Fibroblast of lung (primary cell): ENCODE measurements around the gene C10orf143. TPM values are rescaled to one million over a fixed set of nuclear protein-coding genes. Genes with fewer than 3 reads are reported as not detected.

Experiments used
- DNase-seq, 2 donors: peaks; one replicate each; pipeline versions ENCODE4 v3.0.0 to v3.0.0-alpha.2; 2010; ENCODE audit warnings: low read depth in 2 of 2
- H2AFZ ChIP-seq: 2 replicates; pipeline ENCODE4 v1.5.1; 2012; ENCODE audit warnings: low read length, control low read depth, inconsistent platforms
- H3K27ac ChIP-seq: 2 replicates; pipeline ENCODE4 v1.5.1; 2011; ENCODE audit warnings: low read length, control low read depth; ENCODE audit not compliant: insufficient read depth
- H3K27me3 ChIP-seq: 2 replicates; pipeline ENCODE4 v1.5.1; 2011; ENCODE audit warnings: mild to moderate bottlenecking, low read length; ENCODE audit not compliant: control insufficient read depth, insufficient read depth
- H3K36me3 ChIP-seq: 2 replicates; pipeline ENCODE4 v1.5.1; 2011; ENCODE audit warnings: low read length; ENCODE audit not compliant: control insufficient read depth, insufficient read depth
- H3K4me1 ChIP-seq: 2 replicates; pipeline ENCODE4 v1.5.1; 2011; ENCODE audit warnings: low read length; ENCODE audit not compliant: control insufficient read depth, insufficient read depth; ENCODE audit errors: extremely low read depth
- H3K4me2 ChIP-seq: 2 replicates; pipeline ENCODE4 v1.5.1; 2011; ENCODE audit warnings: low read length, control low read depth; ENCODE audit not compliant: insufficient read depth; ENCODE audit errors: extremely low read depth
- H3K4me3 ChIP-seq, 4 experiments: fragments of 200-600 bp in 1 of 4; sonication (generic) in 1 of 4; replicated peaks in 1 of 4; 2 replicates each; pipeline ENCODE4 v1.5.1; 2011 to 2016; ENCODE audit warnings: low read length in 4 of 4, low read depth in 3 of 4, mild to moderate bottlenecking in 3 of 4, control low read depth in 2 of 4, inconsistent platforms in 1 of 4, mixed read lengths in 1 of 4; ENCODE audit not compliant: insufficient read depth in 1 of 4; ENCODE audit errors: control extremely low read depth in 1 of 4
- H3K79me2 ChIP-seq: 2 replicates; pipeline ENCODE4 v1.5.1; 2012; ENCODE audit warnings: mild to moderate bottlenecking, low read length, inconsistent platforms; ENCODE audit not compliant: control insufficient read depth, insufficient read depth
- H3K9ac ChIP-seq: 2 replicates; pipeline ENCODE4 v1.5.1; 2011; ENCODE audit warnings: mild to moderate bottlenecking, low read length, control low read depth; ENCODE audit not compliant: insufficient read depth
- H3K9me3 ChIP-seq: 2 replicates; pipeline ENCODE4 v1.5.1; 2012; ENCODE audit warnings: low read depth, low read length; ENCODE audit not compliant: control insufficient read depth, insufficient read depth
- H4K20me1 ChIP-seq: 2 replicates; pipeline ENCODE4 v1.5.1; 2011; ENCODE audit warnings: low read length; ENCODE audit not compliant: control insufficient read depth, insufficient read depth; ENCODE audit errors: extremely low read depth
- CTCF ChIP-seq, 2 donors: IDR thresholded peaks in 1 of 2; conservative IDR thresholded peaks in 1 of 2; 1 replicate in 1 of 2; 2 replicates in 1 of 2; pipeline ENCODE4 v1.5.1; 2011 to 2012; ENCODE audit warnings: low read length in 2 of 2, control low read depth in 1 of 2, inconsistent platforms in 1 of 2, low read depth in 1 of 2, mild to moderate bottlenecking in 1 of 2
- EZH2 ChIP-seq: IDR thresholded peaks from 2 replicates; pipeline ENCODE4 v1.5.1; 2012; ENCODE audit warnings: low read length, control low read depth, mild to moderate bottlenecking; ENCODE audit errors: missing control alignments
- polyA plus RNA-seq, 2 donors: library from polyadenylated mRNA; depleted of rRNA in 1 of 2; stranded (reverse) in 1 of 2; unstranded in 1 of 2; fragments of >200 nt; gene quantifications; 2 replicates each; pipeline ENCODE4 v1.2.1, GENCODE V29; 2011 to 2012; ENCODE audit warnings: missing spikeins in 1 of 2
- total RNA-seq: library from RNA; depleted of rRNA; stranded (reverse); fragments of >200 nt; gene quantifications from 2 replicates; pipeline ENCODE4 v1.2.1, GENCODE V29; 2014

C10orf143 gene
- total and polyA plus RNA-seq, 2 donors (not counting 1 experiment from before 2014, with no cell fraction given), result 1.5 to 2.0 TPM

- TF ChIP-seq CTCF (conservative IDR thresholded peaks at IDR 0.05 in 1 of 2, IDR thresholded peaks at IDR 0.05 in 1 of 2; ENCODE audit: low read depth in 1 of 2, low read length in 2 of 2), result no peak
- TF ChIP-seq EZH2, result no peak
- Histone ChIP-seq H3K27me3 (no peaks in the 10 kb centered on the region), H3K36me3 (no peaks in the 10 kb centered on the region), H3K4me1 (no peaks in the 10 kb centered on the region), H3K4me2 (no peak overlapping the region), H3K79me2 (no peaks in the 10 kb centered on the region), H3K9me3 (no peaks in the 10 kb centered on the region), H2AFZ (no peak overlapping the region), H3K27ac (no peak overlapping the region), H3K4me3 (no peak overlapping the region), H3K9ac (no peak overlapping the region), H4K20me1 (no peaks in the 10 kb centered on the region)
- no peak for DNase-seq
These were observed 82.2 kb downstream of the C10orf143 start for GRCh38 chr10:130028465-130028819.

GRCh38 chr10:130027716-130028464 is 82.7 kb downstream of the C10orf143 start:
- Histone ChIP-seq H3K27me3 (no peaks in the 10 kb centered on the region), H3K4me2 (no peak overlapping the region), H4K20me1 (no peaks in the 10 kb centered on the region), H3K79me2 (no peaks in the 10 kb centered on the region), H2AFZ (no peak overlapping the region), H3K27ac (no peak overlapping the region), H3K9ac (no peak overlapping the region), H3K9me3 (no peaks in the 10 kb centered on the region), H3K4me1 (no peaks in the 10 kb centered on the region), H3K36me3 (no peaks in the 10 kb centered on the region), H3K4me3 (no peak overlapping the region)
- DNase-seq, result no peak
- no peak for TF ChIP-seq EZH2
- TF ChIP-seq CTCF (conservative IDR thresholded peaks at IDR 0.05 in 1 of 2, IDR thresholded peaks at IDR 0.05 in 1 of 2; ENCODE audit: low read depth in 1 of 2, low read length in 2 of 2), result no peak

- Histone ChIP-seq H3K36me3 (no peaks in the 10 kb centered on the region), H3K79me2 (no peaks in the 10 kb centered on the region), H3K9ac (no peak overlapping the region), H3K9me3 (no peaks in the 10 kb centered on the region), H3K27me3 (no peaks in the 10 kb centered on the region), H2AFZ (no peak overlapping the region), H3K4me2 (no peak overlapping the region), H4K20me1 (no peaks in the 10 kb centered on the region), H3K27ac (no peak overlapping the region), H3K4me1 (peaks cover 2% of the 10 kb centered on the region), H3K4me3 (no peak overlapping the region)
- TF ChIP-seq CTCF (conservative IDR thresholded peaks at IDR 0.05 in 1 of 2, IDR thresholded peaks at IDR 0.05 in 1 of 2; ENCODE audit: low read depth in 1 of 2, low read length in 2 of 2), result no peak
- no peak for TF ChIP-seq EZH2
- no peak for DNase-seq
These were observed 83.8 kb downstream of the C10orf143 start for GRCh38 chr10:130026670-130027456.
